HepG2 (cell line): ENCODE results near the gene HTRA3. TPM values are rescaled to one million over a fixed set of nuclear protein-coding genes. Genes with fewer than 3 reads are reported as not detected.

Experiments
- ATAC-seq: fragments of 200-7000 bp; cut with Tn5 transposase; 3 replicates; pipeline ENCODE4 v1.9.1; 2020; ENCODE audit warnings: mild to moderate bottlenecking, moderate library complexity
- BruUV-seq: library from RNA; stranded (reverse); fragments of 400-500 nt; replicated peaks from 2 replicates; lab custom pipeline; 2021; lab: Mats Ljungman, UMichigan
- CTCF ChIA-PET: fragments of 300-600 bp; formaldehyde crosslinking; extraction: SDS; loops from one replicate; lab custom pipeline; 2021; ENCODE audit warnings: low total read pairs, inconsistent platforms, low intra/inter-chr PET ratio; lab: Yijun Ruan, JAX
- POLR2A ChIA-PET: fragments of 350-600 bp; sonication (Branson Sonifier 250); formaldehyde crosslinking; loops from one replicate; lab custom pipeline; 2020; ENCODE audit warnings: antibody characterized with exemption, inconsistent platforms; lab: Yijun Ruan, JAX
- DNase-seq: peaks from one replicate; pipeline ENCODE4 v3.0.0-alpha.2; 2015; ENCODE audit warnings: low spot score
- FAIRE-seq: peaks from 3 replicates; lab custom pipeline; 2011; peaks lifted over from hg19 to GRCh38; lab: Jason Lieb, UNC
- H2AFZ ChIP-seq: one replicate; pipeline ENCODE4 v1.6.1; 2011; ENCODE audit warnings: low read length, inconsistent platforms
- H3K27ac ChIP-seq: fragments of 300-600 bp; 3 replicates; pipeline ENCODE4 v1.8.0; 2011; ENCODE audit warnings: mixed run types, mild to moderate bottlenecking, mixed read lengths, low read length, inconsistent platforms; ENCODE audit not compliant: insufficient read depth; ENCODE audit errors: extremely low read length
- H3K27me3 ChIP-seq, 2 experiments: fragments of 200-600 bp in 1 of 2; 2 replicates in 1 of 2; 3 replicates in 1 of 2; pipeline versions ENCODE4 v1.6.0 to v1.8.0; 2011; ENCODE audit warnings: low read length in 2 of 2, mild to moderate bottlenecking in 2 of 2, moderate library complexity in 2 of 2, inconsistent platforms in 1 of 2; ENCODE audit not compliant: insufficient read depth in 2 of 2, control insufficient read depth in 1 of 2
- H3K36me3 ChIP-seq, 2 experiments: fragments of 200-600 bp in 1 of 2; replicated peaks in 1 of 2; 2 replicates in 1 of 2; 3 replicates in 1 of 2; pipeline versions ENCODE4 v1.5.1 to v1.8.0; 2011; ENCODE audit warnings: low read length in 2 of 2, inconsistent platforms in 1 of 2; ENCODE audit not compliant: insufficient read depth in 2 of 2, control insufficient read depth in 1 of 2
- H3K4me1 ChIP-seq: 2 replicates; pipeline ENCODE4 v1.5.1; 2012; ENCODE audit warnings: low read length, inconsistent platforms; ENCODE audit not compliant: insufficient read depth
- H3K4me2 ChIP-seq: 2 replicates; pipeline ENCODE4 v1.6.0; 2011; ENCODE audit warnings: low read depth, low read length, inconsistent platforms
- H3K4me3 ChIP-seq, 3 experiments: fragments of 200-600 bp in 1 of 3; sonication (generic), shearing (Covaris generic) in 1 of 3; replicated peaks in 1 of 3; 2 replicates each; pipeline ENCODE4 v1.5.1; 2011 to 2016; ENCODE audit warnings: low read length in 3 of 3, inconsistent platforms in 2 of 3, low read depth in 2 of 3, mild to moderate bottlenecking in 2 of 3, control low read depth in 1 of 3, mixed read lengths in 1 of 3; ENCODE audit not compliant: insufficient read depth in 1 of 3
- H3K79me2 ChIP-seq: one replicate; pipeline ENCODE4 v1.6.1; 2011; ENCODE audit warnings: low read length, inconsistent platforms; ENCODE audit not compliant: insufficient read depth
- H3K9ac ChIP-seq: 2 replicates; pipeline ENCODE4 v1.6.0; 2011; ENCODE audit warnings: mild to moderate bottlenecking, low read depth, low read length, inconsistent platforms; ENCODE audit not compliant: insufficient read depth
- H3K9me3 ChIP-seq: 2 replicates; pipeline ENCODE4 v1.5.1; 2012; ENCODE audit warnings: mild to moderate bottlenecking, low read length
- H4K20me1 ChIP-seq: 2 replicates; pipeline ENCODE4 v1.6.0; 2011; ENCODE audit warnings: inconsistent platforms, mild to moderate bottlenecking, low read length, moderate library complexity; ENCODE audit not compliant: insufficient read depth
- CCAR2 ChIP-seq: fragments of 200-400 bp; formaldehyde crosslinking; optimal IDR thresholded peaks from 2 replicates; pipeline ENCODE3; 2018; ENCODE audit warnings: low read depth, mild to moderate bottlenecking, low read length, moderate library complexity
- EP300 ChIP-seq, 3 experiments: sonication (generic) in 1 of 3; formaldehyde crosslinking in 1 of 3; IDR thresholded peaks; 2 replicates each; pipeline versions ENCODE4 v1.5.1 to v1.6.1; 2011 to 2020; ENCODE audit warnings: low read depth in 2 of 3, low read length in 2 of 3, borderline replicate concordance in 1 of 3, improper control_type of control experiment in 1 of 3, mild to moderate bottlenecking in 1 of 3, missing genetic modification reagents in 1 of 3, moderate library complexity in 1 of 3
- FOXC1 ChIP-seq: sonication (generic); formaldehyde crosslinking; IDR thresholded peaks from 2 replicates; pipeline ENCODE4 v1.8.0; 2022; ENCODE audit warnings: mild to moderate bottlenecking, missing genetic modification reagents, borderline replicate concordance
- GATAD2A ChIP-seq: IDR thresholded peaks from 2 replicates; pipeline ENCODE4 v1.6.1; 2016
- NCOA2 ChIP-seq: sonication (generic); formaldehyde crosslinking; IDR thresholded peaks from 2 replicates; pipeline ENCODE4 v1.8.0; 2022; ENCODE audit warnings: inconsistent platforms
- NR2F2 ChIP-seq: IDR thresholded peaks from 2 replicates; pipeline ENCODE4 v1.6.1; 2012; ENCODE audit warnings: low read depth, inconsistent platforms, borderline replicate concordance
- PBX3 ChIP-seq: sonication (generic); formaldehyde crosslinking; IDR thresholded peaks from 2 replicates; pipeline ENCODE4 v1.8.1; 2023; ENCODE audit warnings: missing genetic modification reagents, inconsistent platforms, borderline replicate concordance
- SYNCRIP ChIP-seq: fragments of 200-400 bp; formaldehyde crosslinking; IDR thresholded peaks from 2 replicates; pipeline ENCODE4 v1.6.1; 2018; ENCODE audit warnings: mild to moderate bottlenecking, low read depth, low read length; ENCODE audit not compliant: insufficient read depth
- TRIM22 ChIP-seq: fragments of 450-650 bp; IDR thresholded peaks from 2 replicates; pipeline ENCODE4 v1.6.1; 2017
- ZBTB8A ChIP-seq: sonication (generic); formaldehyde crosslinking; IDR thresholded peaks from 2 replicates; pipeline ENCODE4 v1.4.0; 2020; ENCODE audit warnings: mild to moderate bottlenecking, low read depth, missing genetic modification reagents, borderline replicate concordance
- ZMYM4 ChIP-seq: sonication (generic); formaldehyde crosslinking; IDR thresholded peaks from 2 replicates; pipeline ENCODE4 v1.8.1; 2023; ENCODE audit warnings: mild to moderate bottlenecking, missing genetic modification reagents
- ZNF282 ChIP-seq: fragments of 450-650 bp; IDR thresholded peaks from 2 replicates; pipeline ENCODE4 v1.6.1; 2018; ENCODE audit not compliant: partially characterized antibody
- ZNF577 ChIP-seq: sonication (generic); formaldehyde crosslinking; IDR thresholded peaks from 2 replicates; pipeline ENCODE4 v1.4.0; 2020; ENCODE audit warnings: mild to moderate bottlenecking, low read depth, missing genetic modification reagents, borderline replicate concordance
- ZNF772 ChIP-seq: sonication (generic); formaldehyde crosslinking; IDR thresholded peaks from 2 replicates; pipeline ENCODE4 v1.5.0; 2020; ENCODE audit warnings: mild to moderate bottlenecking, missing genetic modification reagents
- WGBS: methylation state at CpG from one replicate; pipeline ENCODE4 v1.1.6; 2017; ENCODE audit warnings: low lambda C conversion rate; 5-methylcytosine and 5-hydroxymethylcytosine counted together
- in situ Hi-C: cut with HindIII; loops from 2 replicates; pipeline ENCODE4 v1.10.0; 2017; ENCODE audit warnings: low pct_unique_long_range_greater_than_20kb; ENCODE audit not compliant: extremely low pct_ligation_motif_present
- intact Hi-C: fragments of 100-400 bp; cut with micrococcal nuclease; formaldehyde crosslinking; loops from one replicate; pipeline ENCODE4 v1.10.0; 2022; ENCODE audit not compliant: unreplicated experiment
- polyA plus RNA-seq, 8 experiments: library from polyadenylated mRNA; depleted of rRNA in 3 of 8; stranded (reverse) in 7 of 8; unstranded in 1 of 8; fragments of >200 nt; fragmentation: Illumina TruSeq in 4 of 8; extraction: Trizol in 4 of 8; gene quantifications; 2 replicates each; pipeline versions ENCODE4 v1.2.1 to v1.2.3, GENCODE V29; 2011 to 2016; ENCODE audit warnings: low read depth in 4 of 8, missing spikeins in 1 of 8, mixed read lengths in 1 of 8; ENCODE audit not compliant: insufficient read depth in 1 of 8
- total RNA-seq, 5 experiments: library from RNA; depleted of rRNA; stranded (reverse); fragments of >200 nt; fragmentation: Illumina TruSeq; extraction: Trizol; gene quantifications; 2 replicates each; pipeline ENCODE4 v1.2.3, GENCODE V29; 2016; ENCODE audit warnings: low read depth in 1 of 5
- TF ChIP-seq, protein P1 (sequence below): sonication (generic); formaldehyde crosslinking; IDR thresholded peaks from 2 replicates; pipeline ENCODE4 v1.4.0; 2020; ENCODE audit warnings: missing genetic modification reagents, borderline replicate concordance

Gene HTRA3
- total and polyA plus RNA-seq, 2 of the 13 experiments (the other 11 are each of a cell fraction or from before 2014, with no cell fraction given), result 0.17 TPM; not detected in 1

DNA sequence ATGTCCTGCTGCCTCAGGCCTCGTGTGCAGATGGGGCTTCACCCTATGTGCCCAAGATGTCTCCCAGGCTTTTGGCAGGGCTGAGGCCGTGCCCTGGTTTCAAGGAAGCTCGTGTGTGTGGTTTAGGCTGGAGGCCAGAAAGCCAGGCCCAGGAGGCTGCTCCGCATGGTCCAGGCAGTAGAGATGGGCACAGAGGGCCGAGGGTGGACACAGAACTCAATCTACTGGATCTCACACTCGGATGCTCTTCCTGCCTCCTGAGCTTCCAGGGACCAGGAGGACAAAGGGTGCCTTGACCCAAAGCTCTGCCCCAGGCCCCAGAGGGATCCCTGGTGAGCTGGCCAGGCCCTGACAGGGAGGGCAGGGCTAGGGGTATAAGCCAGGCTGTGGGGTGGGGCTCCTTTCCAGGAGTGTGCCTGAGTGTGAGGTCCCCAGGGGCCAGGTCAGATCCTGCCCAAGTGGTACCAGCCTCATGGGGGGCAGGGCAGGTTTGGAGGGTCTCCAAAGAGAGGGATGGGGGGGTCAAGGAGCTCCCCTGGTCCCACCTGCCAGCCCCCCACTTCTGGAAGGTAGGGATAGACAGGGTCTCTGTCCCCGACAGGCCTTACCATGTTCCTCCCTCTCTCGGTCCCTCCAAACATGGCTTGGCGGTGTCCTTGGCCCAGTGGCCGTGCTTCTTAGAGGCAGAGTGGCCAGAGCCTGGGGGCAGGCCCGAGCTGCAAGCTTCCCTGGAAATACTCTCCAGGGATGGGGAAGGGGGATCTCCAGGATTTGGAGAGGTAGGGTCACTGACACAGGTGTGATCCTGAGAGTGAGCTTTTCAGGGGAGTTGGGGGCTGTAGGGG is 23.8 kb downstream of the HTRA3 start:
- no peak for DNase-seq
- no peaks in the 10 kb centered on the region for H3K79me2 ChIP-seq
- ChIA-PET CTCF (no interaction called here), POLR2A (no interaction called here)
- ATAC-seq, result no peak
- H2AFZ ChIP-seq, result no peak overlapping the region
- no peaks in the 10 kb centered on the region for H3K4me1 ChIP-seq
- H3K9ac ChIP-seq, result no peak overlapping the region
- peaks cover 2 to 4% of the 10 kb centered on the region in 2 experiments; a peak in 1 of 5 replicates for H3K27me3 ChIP-seq
- H3K4me3 ChIP-seq, result no peak overlapping the region
- no peaks in the 10 kb centered on the region for H3K36me3 ChIP-seq
- no peak overlapping the region for H3K4me2 ChIP-seq
- in situ Hi-C loops, result no loop called here
- intact Hi-C loops, result no loop called here
- no peaks in the 10 kb centered on the region for H3K9me3 ChIP-seq
- BruUV-seq, result no TSS peak
- H3K27ac ChIP-seq, result no peak overlapping the region
- no peaks in the 10 kb centered on the region for H4K20me1 ChIP-seq
- 52% methylated on average over 5 of the region's 11 CpGs for WGBS
- FAIRE-seq, result no peak
- TF ChIP-seq EP300 (IDR thresholded peaks at IDR 0.05; ENCODE audit: low read depth in 2 of 2, low read length in 2 of 2), result no peak
- no peak for TF ChIP-seq EP300 (CRISPR knock-in tag; IDR thresholded peaks at IDR 0.05; ENCODE audit: borderline replicate concordance)
- TF ChIP-seq ZBTB8A (CRISPR knock-in tag), result no peak
- TF ChIP-seq ZMYM4 (CRISPR knock-in tag), result no peak
- no peak for TF ChIP-seq ZNF282
- no peak for TF ChIP-seq TRIM22
- TF ChIP-seq SYNCRIP, result no peak
- TF ChIP-seq, protein P1, sequence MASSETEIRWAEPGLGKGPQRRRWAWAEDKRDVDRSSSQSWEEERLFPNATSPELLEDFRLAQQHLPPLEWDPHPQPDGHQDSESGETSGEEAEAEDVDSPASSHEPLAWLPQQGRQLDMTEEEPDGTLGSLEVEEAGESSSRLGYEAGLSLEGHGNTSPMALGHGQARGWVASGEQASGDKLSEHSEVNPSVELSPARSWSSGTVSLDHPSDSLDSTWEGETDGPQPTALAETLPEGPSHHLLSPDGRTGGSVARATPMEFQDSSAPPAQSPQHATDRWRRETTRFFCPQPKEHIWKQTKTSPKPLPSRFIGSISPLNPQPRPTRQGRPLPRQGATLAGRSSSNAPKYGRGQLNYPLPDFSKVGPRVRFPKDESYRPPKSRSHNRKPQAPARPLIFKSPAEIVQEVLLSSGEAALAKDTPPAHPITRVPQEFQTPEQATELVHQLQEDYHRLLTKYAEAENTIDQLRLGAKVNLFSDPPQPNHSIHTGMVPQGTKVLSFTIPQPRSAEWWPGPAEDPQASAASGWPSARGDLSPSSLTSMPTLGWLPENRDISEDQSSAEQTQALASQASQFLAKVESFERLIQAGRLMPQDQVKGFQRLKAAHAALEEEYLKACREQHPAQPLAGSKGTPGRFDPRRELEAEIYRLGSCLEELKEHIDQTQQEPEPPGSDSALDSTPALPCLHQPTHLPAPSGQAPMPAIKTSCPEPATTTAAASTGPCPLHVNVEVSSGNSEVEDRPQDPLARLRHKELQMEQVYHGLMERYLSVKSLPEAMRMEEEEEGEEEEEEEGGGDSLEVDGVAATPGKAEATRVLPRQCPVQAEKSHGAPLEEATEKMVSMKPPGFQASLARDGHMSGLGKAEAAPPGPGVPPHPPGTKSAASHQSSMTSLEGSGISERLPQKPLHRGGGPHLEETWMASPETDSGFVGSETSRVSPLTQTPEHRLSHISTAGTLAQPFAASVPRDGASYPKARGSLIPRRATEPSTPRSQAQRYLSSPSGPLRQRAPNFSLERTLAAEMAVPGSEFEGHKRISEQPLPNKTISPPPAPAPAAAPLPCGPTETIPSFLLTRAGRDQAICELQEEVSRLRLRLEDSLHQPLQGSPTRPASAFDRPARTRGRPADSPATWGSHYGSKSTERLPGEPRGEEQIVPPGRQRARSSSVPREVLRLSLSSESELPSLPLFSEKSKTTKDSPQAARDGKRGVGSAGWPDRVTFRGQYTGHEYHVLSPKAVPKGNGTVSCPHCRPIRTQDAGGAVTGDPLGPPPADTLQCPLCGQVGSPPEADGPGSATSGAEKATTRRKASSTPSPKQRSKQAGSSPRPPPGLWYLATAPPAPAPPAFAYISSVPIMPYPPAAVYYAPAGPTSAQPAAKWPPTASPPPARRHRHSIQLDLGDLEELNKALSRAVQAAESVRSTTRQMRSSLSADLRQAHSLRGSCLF, result no peak
- TF ChIP-seq ZNF772, result no peak
- no peak for TF ChIP-seq CCAR2
- TF ChIP-seq FOXC1 (CRISPR knock-in tag), result no peak
- TF ChIP-seq NCOA2 (CRISPR knock-in tag), result no peak
- no peak for TF ChIP-seq NR2F2
- no peak for TF ChIP-seq ZNF577 (CRISPR knock-in tag)
- no peak for TF ChIP-seq PBX3 (CRISPR knock-in tag)
- no peak for TF ChIP-seq GATAD2A (CRISPR knock-in tag)
